OCI-LY1 (cell line): Measurements from ENCODE around the gene TDRD12.

ENCODE experiments used
- CTCF ChIP-seq: fragments of 200-600 bp; sonication (generic), shearing (Covaris generic); IDR thresholded peaks from 2 replicates; pipeline ENCODE4 v1.5.1; 2017; ENCODE audit warnings: mild to moderate bottlenecking, antibody characterized with exemption, low read length, moderate library complexity, mixed read lengths
- EZH2 ChIP-seq: fragments of 200-600 bp; sonication (generic), shearing (Covaris generic); IDR thresholded peaks from 2 replicates; pipeline ENCODE4 v1.8.0; 2017; ENCODE audit warnings: borderline replicate concordance, mixed run types, mild to moderate bottlenecking, antibody characterized with exemption, low read length, moderate library complexity, mixed read lengths

- no peak for TF ChIP-seq CTCF
- TF ChIP-seq EZH2 = no peak
Measured at GRCh38 chr19:32863841-32864240, 144.3 kb downstream of the TDRD12 start.
